ENCODE measurements around the gene WWOX.

Gene WWOX

DNA sequence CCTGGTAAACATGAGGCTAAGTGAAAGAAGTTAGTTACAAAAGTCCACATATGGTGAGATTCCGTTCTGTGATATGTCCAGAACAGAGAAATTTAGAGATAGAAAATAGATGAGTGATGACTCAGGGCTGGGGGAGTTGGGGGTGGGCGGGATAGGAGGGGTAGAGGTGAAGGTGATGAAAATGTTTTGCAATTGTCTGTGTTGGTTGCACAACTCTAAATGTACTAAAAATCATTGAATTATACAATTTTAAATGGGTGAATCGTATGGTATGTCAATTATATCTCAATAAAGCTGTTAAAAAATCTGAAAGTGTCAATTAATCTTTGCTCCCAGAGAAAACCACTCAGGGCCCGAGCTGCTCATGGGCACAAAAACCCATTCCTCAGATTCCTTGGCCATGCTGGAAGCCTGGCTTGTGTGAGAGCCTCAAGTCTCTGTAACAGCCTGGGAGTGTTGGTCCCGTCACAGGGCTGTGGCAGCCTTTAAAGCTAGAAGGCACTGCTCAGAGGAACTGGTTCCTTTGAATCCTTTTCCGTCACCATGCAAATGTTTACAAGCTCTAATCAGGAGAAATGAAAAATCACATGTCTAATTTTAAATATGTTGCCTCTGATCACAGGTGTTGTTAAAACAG lies 225.3 kb downstream of the WWOX start:
- Histone ChIP-seq H3K9ac (ENCODE audit: low read length) (no peak overlapping the region), H3K27ac (ENCODE audit: low read depth, low read length) (no peak overlapping the region), H3K4me2 (ENCODE audit: low read length) (no peak overlapping the region), H4K5ac (ENCODE audit: low read length) (no peak overlapping the region), H3K4me1 (ENCODE audit: control insufficient read depth, low read depth, low read length) (peaks cover 6% of the 10 kb centered on the region), H2BK120ac (ENCODE audit: low read depth, low read length) (no peak overlapping the region), H4K8ac (ENCODE audit: low read depth, low read length) (no peak overlapping the region), H3K4me3 (ENCODE audit: low read length) (no peak overlapping the region), H3K18ac (ENCODE audit: low read length) (no peak overlapping the region), H3K79me1 (ENCODE audit: low read length) (no peaks in the 10 kb centered on the region), H2AK5ac (ENCODE audit: low read length) (no peak overlapping the region), H3K56ac (ENCODE audit: low read length) (no peak overlapping the region), H3K36me3 (ENCODE audit: control insufficient read depth, insufficient read depth, low read length) (no peaks in the 10 kb centered on the region), H3K4ac (ENCODE audit: low read depth, low read length) (no peak overlapping the region), H2BK5ac (ENCODE audit: low read length) (no peak overlapping the region), H3K27me3 (ENCODE audit: insufficient read depth, low read length, poor library complexity) (no peaks in the 10 kb centered on the region), H3K79me2 (ENCODE audit: control insufficient read depth, insufficient read depth, low read length) (no peaks in the 10 kb centered on the region), H2BK15ac (replicated peaks; ENCODE audit: low read depth) (no peak overlapping the region), H3K23ac (ENCODE audit: low read length) (no peak overlapping the region)
- peak; percentile 78 for DNase-seq
- 100% methylated on average over 1 of the region's 6 CpGs for WGBS (ENCODE audit: extremely low coverage, insufficient coverage, low lambda C conversion rate)

DNA sequence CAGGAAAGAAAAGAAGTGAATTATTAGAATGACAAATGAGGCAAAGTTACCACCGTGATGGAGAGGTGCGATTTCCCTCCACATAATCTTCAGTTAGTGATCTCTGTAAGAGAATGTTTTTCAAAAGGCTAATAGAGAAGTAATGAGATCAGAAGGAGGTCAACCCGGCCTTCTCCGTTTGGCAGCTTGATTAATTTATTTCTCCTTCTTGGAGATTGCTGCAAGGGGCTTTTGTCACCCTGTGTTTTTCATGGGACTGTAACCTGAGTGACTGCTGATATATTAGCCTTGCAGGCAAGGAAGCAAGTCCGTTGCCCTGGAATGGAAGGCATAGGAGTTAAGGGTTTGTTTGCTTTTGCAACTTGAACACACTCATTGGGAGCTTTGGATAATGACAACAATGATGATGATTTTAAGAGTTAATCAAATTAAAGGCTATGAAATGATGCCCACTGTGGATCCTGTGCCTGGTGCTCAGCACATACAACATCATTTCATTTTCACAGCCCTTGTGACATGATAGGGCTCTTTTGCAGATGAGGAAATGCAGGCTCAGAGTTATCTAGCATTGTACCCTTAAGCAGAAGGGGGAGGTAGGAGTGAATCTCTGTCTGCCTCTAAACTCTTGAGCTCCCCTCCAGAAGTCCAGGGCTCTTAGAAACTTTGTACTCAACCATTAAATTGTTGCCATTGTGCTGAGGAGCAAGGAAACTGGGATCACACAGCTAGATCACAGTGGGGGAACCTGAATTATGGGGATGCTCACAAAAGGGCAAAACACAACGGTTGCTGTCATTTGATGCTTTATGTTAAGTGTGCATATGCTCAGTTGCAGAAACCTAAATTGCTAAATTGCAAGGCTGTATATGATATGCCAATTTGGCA lies 226.3 kb downstream of the WWOX start:
- H3K27ac ChIP-seq (ENCODE audit: low read depth, low read length) = no peak overlapping the region
- H3K4me3 ChIP-seq (ENCODE audit: low read length) = no peak overlapping the region

DNA sequence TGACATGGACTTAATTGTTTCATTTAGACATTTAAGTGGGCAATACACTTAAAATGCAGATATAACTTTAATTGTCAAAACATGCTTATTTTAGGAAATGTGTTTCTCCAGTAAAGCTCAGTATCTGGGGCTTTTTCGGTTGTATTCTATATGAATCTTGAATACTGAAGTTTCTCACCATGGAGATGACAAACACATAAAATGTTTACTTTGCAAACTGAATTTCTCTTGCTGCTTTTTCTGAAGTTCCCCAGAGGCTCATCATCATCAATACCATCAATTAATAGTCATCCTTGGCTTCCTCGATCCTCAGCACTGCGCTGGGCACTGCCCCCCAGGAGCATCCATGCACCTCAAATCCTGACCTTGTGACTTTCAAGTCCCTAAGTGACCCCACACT lies 227.3 kb downstream of the WWOX start:
- no peak overlapping the region for H3K23ac ChIP-seq (ENCODE audit: low read length)
- no peaks in the 10 kb centered on the region for H3K79me1 ChIP-seq (ENCODE audit: low read length)
- no peak overlapping the region for H2AK5ac ChIP-seq (ENCODE audit: low read length)
- H3K79me2 ChIP-seq (ENCODE audit: control insufficient read depth, insufficient read depth, low read length) = no peaks in the 10 kb centered on the region
- no peak overlapping the region for H3K4me3 ChIP-seq (ENCODE audit: low read length)
- no peak overlapping the region for H2BK120ac ChIP-seq (ENCODE audit: low read depth, low read length)
- H3K36me3 ChIP-seq (ENCODE audit: control insufficient read depth, insufficient read depth, low read length) = no peaks in the 10 kb centered on the region
- H3K56ac ChIP-seq (ENCODE audit: low read length) = no peak overlapping the region
- H4K8ac ChIP-seq (ENCODE audit: low read depth, low read length) = no peak overlapping the region
- H3K9ac ChIP-seq (ENCODE audit: low read length) = no peak overlapping the region
- H3K27ac ChIP-seq (ENCODE audit: low read depth, low read length) = no peak overlapping the region
- peaks cover 2% of the 10 kb centered on the region for H3K4me1 ChIP-seq (ENCODE audit: control insufficient read depth, low read depth, low read length)
- no peak overlapping the region for H2BK5ac ChIP-seq (ENCODE audit: low read length)
- no peak overlapping the region for H3K4me2 ChIP-seq (ENCODE audit: low read length)
- no peaks in the 10 kb centered on the region for H3K27me3 ChIP-seq (ENCODE audit: insufficient read depth, low read length, poor library complexity)
- H4K5ac ChIP-seq (ENCODE audit: low read length) = no peak overlapping the region
- WGBS (ENCODE audit: extremely low coverage, insufficient coverage, low lambda C conversion rate) = no CpG with 5 or more reads among the region's 3 CpGs
- no peak overlapping the region for H3K18ac ChIP-seq (ENCODE audit: low read length)
- no peak overlapping the region for H3K4ac ChIP-seq (ENCODE audit: low read depth, low read length)
- no peak overlapping the region for H2BK15ac ChIP-seq (replicated peaks; ENCODE audit: low read depth)
- DNase-seq = no peak

More for the DNA sequence above, 226.3 kb downstream of the WWOX start:
- no peak for DNase-seq
- no peak overlapping the region for H4K5ac ChIP-seq (ENCODE audit: low read length)
- H3K18ac ChIP-seq (ENCODE audit: low read length) = no peak overlapping the region
- no peaks in the 10 kb centered on the region for H3K79me1 ChIP-seq (ENCODE audit: low read length)
- H2AK5ac ChIP-seq (ENCODE audit: low read length) = no peak overlapping the region
- no peaks in the 10 kb centered on the region for H3K27me3 ChIP-seq (ENCODE audit: insufficient read depth, low read length, poor library complexity)
- H3K4me2 ChIP-seq (ENCODE audit: low read length) = no peak overlapping the region
- H3K23ac ChIP-seq (ENCODE audit: low read length) = no peak overlapping the region
- WGBS (ENCODE audit: extremely low coverage, insufficient coverage, low lambda C conversion rate) = no CpG with 5 or more reads among the region's 6 CpGs
- H2BK15ac ChIP-seq (replicated peaks; ENCODE audit: low read depth) = no peak overlapping the region
- no peak overlapping the region for H4K8ac ChIP-seq (ENCODE audit: low read depth, low read length)
- H2BK120ac ChIP-seq (ENCODE audit: low read depth, low read length) = no peak overlapping the region
- no peaks in the 10 kb centered on the region for H3K79me2 ChIP-seq (ENCODE audit: control insufficient read depth, insufficient read depth, low read length)
- H3K4ac ChIP-seq (ENCODE audit: low read depth, low read length) = no peak overlapping the region
- H3K4me1 ChIP-seq (ENCODE audit: control insufficient read depth, low read depth, low read length) = peaks cover 6% of the 10 kb centered on the region
- H2BK5ac ChIP-seq (ENCODE audit: low read length) = no peak overlapping the region
- H3K36me3 ChIP-seq (ENCODE audit: control insufficient read depth, insufficient read depth, low read length) = no peaks in the 10 kb centered on the region
- no peak overlapping the region for H3K56ac ChIP-seq (ENCODE audit: low read length)
- no peak overlapping the region for H3K9ac ChIP-seq (ENCODE audit: low read length)

DNA sequence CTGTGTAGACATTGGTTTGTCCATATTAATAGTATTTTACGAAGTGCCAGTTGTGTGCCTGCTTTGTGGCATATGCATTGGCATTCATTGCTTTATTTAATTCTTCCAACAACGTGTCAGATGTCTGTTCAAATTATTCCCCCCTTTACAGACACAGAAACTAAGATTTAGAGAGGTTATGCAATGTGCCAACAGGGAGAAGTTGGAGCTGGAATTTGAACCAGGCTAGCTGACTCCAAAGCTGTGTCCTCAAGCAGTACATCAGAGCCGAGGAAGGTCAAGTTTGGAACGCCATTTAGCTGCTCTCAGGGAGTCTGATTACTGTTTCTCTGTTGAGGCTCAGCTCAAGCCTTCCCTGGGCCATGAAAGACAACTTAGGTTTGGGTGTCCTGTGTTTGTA lies 232.3 kb downstream of the WWOX start:
- Histone ChIP-seq H3K36me3 (ENCODE audit: control insufficient read depth, insufficient read depth, low read length) (no peaks in the 10 kb centered on the region), H3K79me1 (ENCODE audit: low read length) (no peaks in the 10 kb centered on the region), H3K4me3 (ENCODE audit: low read length) (no peak overlapping the region), H3K18ac (ENCODE audit: low read length) (no peak overlapping the region), H3K27me3 (ENCODE audit: insufficient read depth, low read length, poor library complexity) (no peaks in the 10 kb centered on the region), H2BK5ac (ENCODE audit: low read length) (no peak overlapping the region), H3K79me2 (ENCODE audit: control insufficient read depth, insufficient read depth, low read length) (no peaks in the 10 kb centered on the region), H3K4ac (ENCODE audit: low read depth, low read length) (no peak overlapping the region), H2AK5ac (ENCODE audit: low read length) (no peak overlapping the region), H3K27ac (ENCODE audit: low read depth, low read length) (no peak overlapping the region), H3K56ac (ENCODE audit: low read length) (no peak overlapping the region), H4K5ac (ENCODE audit: low read length) (no peak overlapping the region), H3K4me2 (ENCODE audit: low read length) (no peak overlapping the region), H4K8ac (ENCODE audit: low read depth, low read length) (no peak overlapping the region), H3K23ac (ENCODE audit: low read length) (no peak overlapping the region), H2BK15ac (replicated peaks; ENCODE audit: low read depth) (no peak overlapping the region), H2BK120ac (ENCODE audit: low read depth, low read length) (no peak overlapping the region), H3K4me1 (ENCODE audit: control insufficient read depth, low read depth, low read length) (peaks cover 2% of the 10 kb centered on the region), H3K9ac (ENCODE audit: low read length) (no peak overlapping the region)
- WGBS (ENCODE audit: extremely low coverage, insufficient coverage, low lambda C conversion rate) = no CpG with 5 or more reads among the region's 4 CpGs
- no peak for DNase-seq

DNA sequence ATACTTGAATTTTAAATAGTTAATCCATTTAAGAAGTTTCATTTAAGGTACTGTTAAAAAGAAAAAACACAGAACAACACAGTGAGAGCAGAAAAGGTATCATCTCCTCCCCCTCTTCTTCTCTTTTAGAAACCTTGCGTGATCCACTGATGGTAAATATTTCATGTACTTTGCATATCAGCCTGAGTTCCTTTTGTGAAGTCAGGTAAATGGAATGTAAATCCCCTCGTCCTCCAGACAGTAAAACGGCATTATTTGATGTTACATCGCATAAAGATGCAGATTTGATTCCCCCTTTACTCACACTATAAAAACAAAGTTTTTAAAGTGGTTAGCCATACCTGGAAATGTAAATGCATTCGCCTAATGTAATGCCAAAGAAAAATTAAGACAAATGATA lies 234.4 kb downstream of the WWOX start:
- H3K4me1 ChIP-seq (ENCODE audit: control insufficient read depth, low read depth, low read length) = peaks cover 2% of the 10 kb centered on the region
- H3K9ac ChIP-seq (ENCODE audit: low read length) = no peak overlapping the region
- no peak overlapping the region for H3K56ac ChIP-seq (ENCODE audit: low read length)
- H3K23ac ChIP-seq (ENCODE audit: low read length) = no peak overlapping the region
- no peak overlapping the region for H4K8ac ChIP-seq (ENCODE audit: low read depth, low read length)
- no peak overlapping the region for H3K4me3 ChIP-seq (ENCODE audit: low read length)
- peak; percentile 65 for DNase-seq
- no peak overlapping the region for H3K4me2 ChIP-seq (ENCODE audit: low read length)
- H2AK5ac ChIP-seq (ENCODE audit: low read length) = no peak overlapping the region
- no peak overlapping the region for H3K18ac ChIP-seq (ENCODE audit: low read length)
- H2BK15ac ChIP-seq (replicated peaks; ENCODE audit: low read depth) = peak overlapping the region; percentile 74
- H3K4ac ChIP-seq (ENCODE audit: low read depth, low read length) = no peak overlapping the region
- H3K79me1 ChIP-seq (ENCODE audit: low read length) = no peaks in the 10 kb centered on the region
- no CpG with 5 or more reads among the region's 5 CpGs for WGBS (ENCODE audit: extremely low coverage, insufficient coverage, low lambda C conversion rate)
- H3K27me3 ChIP-seq (ENCODE audit: insufficient read depth, low read length, poor library complexity) = no peaks in the 10 kb centered on the region
- H3K27ac ChIP-seq (ENCODE audit: low read depth, low read length) = no peak overlapping the region
- H3K79me2 ChIP-seq (ENCODE audit: control insufficient read depth, insufficient read depth, low read length) = no peaks in the 10 kb centered on the region
- H4K5ac ChIP-seq (ENCODE audit: low read length) = no peak overlapping the region
- H2BK120ac ChIP-seq (ENCODE audit: low read depth, low read length) = no peak overlapping the region
- no peaks in the 10 kb centered on the region for H3K36me3 ChIP-seq (ENCODE audit: control insufficient read depth, insufficient read depth, low read length)
- H2BK5ac ChIP-seq (ENCODE audit: low read length) = no peak overlapping the region

Measured in mesendoderm (in vitro differentiated cells).